HuH-7.5 (cell line): Measurements from ENCODE around the gene FGFR3.

Experiments used
- DNase-seq: peaks from one replicate; pipeline ENCODE4 v3.0.0; 2011; ENCODE audit warnings: low spot score

The FGFR3 gene

GRCh38 chr4:1770791-1771231 is 22.3 kb upstream of the FGFR3 start:
- DNase-seq = peak; percentile 87

DNA sequence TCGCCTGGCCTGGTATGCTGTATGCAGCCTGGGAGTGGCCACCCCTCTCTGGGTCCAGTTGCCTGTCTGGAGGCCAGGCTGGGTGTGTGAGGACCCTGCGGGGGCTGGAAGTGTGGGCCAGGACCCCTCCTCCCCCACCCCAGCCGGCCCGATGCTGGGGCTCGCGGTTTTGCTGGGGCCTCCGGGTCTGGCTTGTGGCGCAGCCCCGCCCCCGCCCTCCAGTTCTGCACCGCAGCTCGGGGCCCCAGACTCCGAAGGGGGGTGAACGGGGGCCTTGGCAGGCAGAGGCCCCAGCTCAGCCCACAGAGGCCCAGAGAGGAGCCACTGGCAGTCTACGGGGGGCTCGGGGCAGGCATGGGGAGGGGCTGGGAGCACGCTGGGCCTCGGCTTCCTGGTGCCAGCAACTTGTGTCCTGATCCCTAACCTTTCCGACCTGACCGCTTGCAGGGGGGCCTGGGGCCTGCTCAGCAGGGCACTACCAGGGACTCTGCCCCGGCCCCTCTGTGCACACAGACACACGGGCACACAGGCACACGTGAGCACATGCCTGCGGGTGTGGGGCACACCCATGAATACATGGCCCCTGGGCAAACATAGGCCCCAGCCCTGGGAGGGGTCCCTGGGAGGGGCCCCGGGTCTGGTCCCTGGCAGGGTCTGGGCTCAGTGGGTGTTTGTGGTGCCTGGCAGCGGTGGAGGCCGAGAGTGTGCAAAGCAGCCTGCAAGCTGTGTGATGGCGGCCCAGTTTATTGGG is 21.4 kb upstream of the FGFR3 start:
- no peak for DNase-seq

GRCh38 chr4:1772853-1773538 is 20.1 kb upstream of the FGFR3 start:
- no peak for DNase-seq

DNA sequence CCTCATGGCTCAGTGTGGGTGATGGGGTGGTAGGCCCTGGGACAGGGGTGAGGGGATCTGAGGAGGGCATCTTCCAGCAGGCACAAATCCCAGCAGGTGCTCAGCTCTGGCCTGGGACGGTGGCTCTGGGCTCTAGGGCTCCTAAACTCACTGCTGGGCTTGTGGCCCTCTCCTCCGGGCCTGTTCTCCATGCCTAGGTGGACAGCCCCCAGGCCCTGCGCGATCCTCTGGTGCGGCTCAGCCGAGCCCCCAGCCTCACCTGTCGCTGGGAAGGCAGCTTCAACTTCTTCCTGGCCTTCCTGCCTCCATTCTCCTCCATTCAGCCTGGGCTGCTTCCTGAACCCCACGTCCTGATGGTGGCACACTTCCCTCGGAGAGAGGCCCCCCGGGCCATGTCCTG is 19.3 kb upstream of the FGFR3 start:
- no peak for DNase-seq

DNA sequence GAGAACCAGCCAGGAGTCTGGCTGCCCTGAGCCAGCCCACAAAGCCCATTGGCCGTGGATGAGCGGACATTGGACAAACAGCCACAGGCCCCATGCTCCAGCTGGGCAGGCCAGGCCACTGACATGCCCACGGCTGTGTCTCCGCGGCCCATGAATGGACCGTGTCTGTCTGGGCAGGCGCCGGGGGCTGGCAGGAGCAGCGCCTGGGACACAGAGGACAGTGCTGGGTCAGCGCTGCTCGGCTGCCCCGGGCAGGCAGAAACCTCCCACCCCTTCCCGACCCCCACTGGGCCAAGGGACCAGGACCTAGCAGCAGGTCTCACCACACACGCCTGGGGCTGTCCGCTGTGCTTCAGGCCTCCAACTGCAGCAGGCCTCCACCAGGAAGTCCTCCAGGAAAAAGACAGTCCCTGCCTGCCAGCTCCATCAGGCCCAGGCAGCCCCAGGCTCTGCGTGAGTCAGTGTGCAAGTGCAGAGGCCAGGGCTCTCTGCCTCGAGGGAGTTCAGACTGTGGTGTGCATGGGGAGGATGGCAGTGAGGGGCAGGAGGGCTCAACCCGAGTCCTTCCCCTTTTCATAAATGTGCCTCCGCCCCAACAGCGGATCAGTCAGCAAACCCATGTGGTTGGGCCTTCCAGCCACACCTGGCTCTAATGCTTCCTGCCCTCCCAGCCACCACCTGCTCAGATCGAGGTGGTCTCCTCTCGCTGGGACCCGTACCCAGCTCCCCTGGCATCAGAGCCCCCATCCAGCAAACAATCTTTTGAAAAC is 17.2 kb upstream of the FGFR3 start:
- no peak for DNase-seq

GRCh38 chr4:1776521-1777161 is 16.5 kb upstream of the FGFR3 start:
- DNase-seq = no peak

- peak; percentile 92 for DNase-seq
Observed at GRCh38 chr4:1777822-1778641, 15.1 kb upstream of the FGFR3 start.

- DNase-seq = no peak
Observed at GRCh38 chr4:1778642-1779392, 14.3 kb upstream of the FGFR3 start.

DNA sequence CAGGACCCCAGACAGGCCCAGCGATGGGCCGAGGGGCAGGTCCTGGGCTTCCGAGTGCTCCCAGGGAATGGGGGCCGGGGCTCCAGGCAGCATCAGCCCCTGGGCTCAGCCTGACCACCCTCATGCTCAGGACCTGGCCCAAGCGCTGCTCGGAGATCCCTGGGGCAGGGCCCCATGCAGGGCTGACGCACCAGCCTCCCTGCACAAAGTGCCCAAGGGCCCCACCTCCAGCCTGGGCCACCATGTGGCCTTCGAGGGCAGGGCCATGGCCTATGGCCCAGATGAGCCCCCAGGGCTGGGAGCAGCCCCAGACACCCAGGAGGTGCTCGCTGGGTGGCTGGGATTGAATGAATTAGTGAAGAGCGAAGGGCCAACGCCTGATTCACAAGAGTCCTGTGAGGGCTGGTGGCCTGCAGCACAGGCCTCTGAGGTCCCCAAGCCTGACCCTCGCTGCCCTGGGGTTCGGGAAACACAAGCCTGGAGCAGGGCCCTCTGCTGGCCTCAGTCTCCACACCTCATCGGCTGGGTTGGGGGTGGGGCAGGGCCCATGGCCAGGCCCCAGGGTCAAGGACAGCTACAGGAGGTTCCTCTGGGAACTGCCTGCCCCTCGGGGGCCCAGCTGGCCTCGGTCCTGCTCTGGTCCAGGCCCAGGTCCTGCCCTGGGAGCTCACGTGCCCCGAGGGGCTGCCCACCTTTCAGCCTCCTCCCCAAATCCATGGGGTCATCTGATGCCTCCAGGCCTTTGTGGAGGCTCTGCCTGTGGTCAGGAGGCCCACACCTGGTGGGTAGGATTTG is 13.3 kb upstream of the FGFR3 start:
- DNase-seq = no peak

- no peak for DNase-seq
Observed at GRCh38 chr4:1780435-1780834, 12.7 kb upstream of the FGFR3 start.

DNA sequence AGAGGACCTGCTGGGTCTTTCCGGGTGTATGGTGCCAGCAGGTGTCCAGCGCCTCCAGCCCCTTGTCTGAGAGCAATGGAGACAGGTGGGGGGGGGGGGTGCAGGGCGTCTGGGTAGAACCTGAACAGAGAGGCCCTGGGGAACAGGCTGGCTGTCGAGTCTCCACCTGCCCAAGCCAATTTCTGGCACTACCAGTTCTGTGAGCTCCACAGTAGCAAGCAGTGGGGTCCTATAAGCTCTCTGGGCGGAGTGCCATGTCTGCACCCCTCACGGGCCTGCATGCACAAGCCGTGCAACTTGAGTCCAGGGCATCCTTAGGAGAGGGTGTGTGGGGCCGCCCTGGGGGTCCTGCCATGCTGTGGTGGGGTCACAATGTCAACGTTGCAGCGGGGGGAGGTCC is 10.1 kb upstream of the FGFR3 start:
- DNase-seq = no peak

DNA sequence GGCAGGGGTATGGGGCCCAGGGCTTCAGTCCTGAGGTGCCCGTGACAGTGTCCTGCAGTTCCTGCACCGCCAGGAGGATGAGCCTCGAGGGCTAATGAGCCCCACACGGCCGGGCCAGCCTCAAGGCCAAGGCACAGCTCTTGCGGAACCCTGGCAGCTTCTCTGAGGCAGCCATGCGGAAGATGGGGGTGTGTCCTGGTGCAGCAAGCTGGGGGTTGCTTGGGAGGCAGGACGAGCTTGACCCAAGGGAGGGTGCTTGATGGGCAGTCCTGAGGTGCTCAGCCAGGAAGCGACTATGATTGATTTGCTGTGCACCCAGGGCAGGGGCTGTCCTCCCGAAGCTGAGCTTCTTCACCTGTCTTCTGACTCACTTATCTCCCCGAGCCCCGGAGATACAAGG is 9.1 kb upstream of the FGFR3 start:
- DNase-seq = no peak

DNA sequence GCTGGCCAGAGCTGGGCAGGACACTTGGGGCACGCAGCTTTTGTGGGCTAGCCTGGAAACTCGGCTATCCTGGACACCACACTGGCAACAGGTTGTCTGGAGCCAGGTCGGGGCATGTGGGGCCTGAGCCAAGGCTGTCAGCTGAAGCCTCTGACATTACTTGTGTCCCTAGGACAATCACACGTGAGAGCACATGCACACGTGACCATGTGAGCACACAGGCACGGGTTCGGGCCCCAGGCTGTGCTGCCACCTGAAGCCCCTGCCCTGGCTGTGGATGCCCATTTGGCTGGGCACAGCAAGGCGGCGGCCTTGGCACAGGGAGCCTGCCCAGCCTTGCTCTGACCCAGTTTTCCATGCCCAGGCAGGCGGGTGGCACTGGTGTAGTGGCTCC is 8.7 kb upstream of the FGFR3 start:
- DNase-seq = no peak

DNA sequence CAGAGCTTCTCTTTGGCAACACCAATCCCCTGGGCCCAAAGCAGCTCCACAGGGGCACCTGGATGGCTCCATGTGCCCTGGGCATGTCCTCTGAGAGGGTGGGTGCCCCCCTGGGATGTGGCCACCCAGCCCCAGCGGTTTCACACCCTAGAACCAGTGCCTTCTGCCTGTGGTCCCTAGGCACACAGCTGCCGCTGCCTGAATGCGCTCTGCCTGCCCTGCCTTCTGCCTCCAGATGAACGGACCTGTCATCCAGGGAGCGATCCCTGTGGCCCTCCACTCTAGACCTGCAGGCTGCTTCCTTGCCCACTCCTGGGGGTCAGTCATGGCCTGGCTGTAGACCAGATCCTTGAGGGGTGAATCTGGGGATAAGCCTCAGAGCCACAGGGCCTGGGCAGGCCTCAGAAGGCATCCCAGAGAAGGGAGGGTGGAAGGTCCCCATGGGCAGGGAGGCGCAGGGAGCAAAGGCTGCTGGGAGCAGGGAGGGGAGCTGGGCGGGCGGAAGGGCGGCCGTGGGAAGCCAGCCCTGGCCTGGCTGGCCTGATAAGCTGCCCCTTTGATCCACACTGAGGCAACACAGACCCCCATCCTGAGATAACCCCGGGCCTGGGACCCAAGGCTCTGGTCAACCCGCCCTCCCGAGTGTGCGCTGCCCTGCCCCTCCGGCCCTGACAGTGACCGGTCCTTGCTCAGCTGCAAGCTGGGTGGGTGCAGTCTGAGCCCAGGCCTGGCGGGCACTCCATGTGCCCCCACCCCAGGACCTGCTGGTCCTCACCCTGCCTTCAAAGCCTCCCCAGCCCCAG is 8.1 kb upstream of the FGFR3 start:
- DNase-seq = no peak

GRCh38 chr4:1785592-1785991 is 7.5 kb upstream of the FGFR3 start:
- DNase-seq = no peak

DNA sequence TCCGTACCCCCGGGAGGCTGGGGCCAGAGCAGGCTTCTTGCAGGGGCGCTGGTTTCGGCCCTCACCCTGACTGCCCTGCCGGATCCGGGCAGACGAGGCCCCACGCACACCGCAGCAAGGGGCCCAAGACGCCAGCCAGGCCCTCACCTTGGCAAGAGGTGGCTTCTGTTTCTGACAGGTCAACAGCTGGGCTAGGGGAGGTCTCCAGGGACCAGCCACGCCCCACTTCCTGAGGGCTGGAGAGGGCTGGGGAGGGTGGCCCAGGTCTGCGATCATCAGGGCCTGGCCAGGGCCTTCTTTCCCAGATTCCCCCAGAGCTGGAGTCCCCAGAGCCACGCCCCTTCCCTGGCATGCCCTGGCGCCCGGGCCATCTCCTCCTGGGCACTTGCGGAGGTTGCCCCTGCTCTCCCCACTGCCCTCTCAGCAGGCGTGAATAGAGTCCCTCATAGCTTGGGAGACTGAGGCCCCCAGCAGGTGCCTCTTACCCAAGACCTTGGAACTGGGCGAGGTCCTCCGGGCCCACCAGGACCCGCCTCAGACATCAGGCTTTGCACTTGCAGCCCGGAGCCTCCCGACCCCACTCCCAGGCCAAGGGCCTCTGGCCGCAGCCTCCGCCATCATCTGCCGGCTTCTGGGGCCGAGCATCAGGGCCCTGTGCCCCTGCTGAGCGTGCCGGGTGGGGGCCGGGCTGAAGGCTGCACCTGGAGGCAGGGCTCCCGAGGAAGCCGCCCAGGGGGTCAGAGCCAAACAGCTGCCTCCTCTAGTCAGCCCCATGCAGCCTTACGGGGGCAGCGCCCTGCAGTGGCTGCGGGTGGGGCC is 6.3 kb upstream of the FGFR3 start:
- no peak for DNase-seq

GRCh38 chr4:1787411-1788077 is 5.5 kb upstream of the FGFR3 start:
- DNase-seq = no peak
